Endometrium (tissue), 2 donors: ENCODE data around the gene TRIM5.
A peak's percentile ranks its signal among the peaks of the same experiment; 100 is the strongest.

Source experiments
- FAIRE-seq: peaks from 2 replicates; lab custom pipeline; 2012; peaks lifted over from hg19 to GRCh38; lab: Jason Lieb, UNC
- donor health status: control.
- donor health status: control.

TRIM5 gene

DNA sequence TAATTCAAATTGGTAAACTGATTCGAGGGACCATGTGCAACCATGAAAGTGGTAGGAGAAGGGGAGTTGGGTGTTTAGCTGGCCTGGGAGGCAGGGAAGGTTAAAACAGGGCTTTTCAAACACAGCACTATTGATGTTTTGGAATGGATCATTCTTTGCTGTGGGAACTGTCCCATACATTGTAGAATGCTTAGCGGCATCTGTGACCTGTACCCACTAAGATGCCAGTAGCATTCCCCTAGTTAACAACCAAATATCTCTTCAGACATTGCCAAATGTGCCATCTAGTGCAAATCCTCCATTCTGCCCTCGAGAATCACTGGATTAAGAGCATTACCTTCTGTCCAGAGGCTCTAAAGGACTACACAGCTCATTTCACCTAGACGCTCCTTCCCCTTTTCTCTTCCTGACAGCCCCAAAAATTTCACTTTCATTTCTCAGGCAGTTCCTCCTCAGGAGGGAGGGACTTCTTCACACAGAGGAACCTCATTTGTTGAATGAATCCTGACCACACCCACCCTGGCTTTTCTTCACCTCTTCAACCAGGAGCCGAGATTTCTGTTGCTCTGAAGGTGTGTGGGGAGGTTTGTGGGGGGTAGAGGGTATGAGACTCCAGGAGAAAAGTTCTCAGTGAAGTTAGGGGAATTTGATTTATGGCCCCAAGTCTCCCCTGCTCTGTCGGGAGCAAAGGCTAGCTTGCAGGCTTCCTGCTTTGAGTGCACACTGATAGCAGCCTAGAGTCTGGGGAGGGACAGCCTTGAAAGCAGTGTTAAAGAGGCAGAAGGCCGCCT, 60.2 kb downstream of the TRIM5 start, which contains the start of gene TRIM34:
Gene TRIM34, plus strand, starts transcription at position 513 of the 791 bp plus-strand sequence. CDS start 7,331 bp downstream, outside the sequence.
- peak; percentile 89 for FAIRE-seq

DNA sequence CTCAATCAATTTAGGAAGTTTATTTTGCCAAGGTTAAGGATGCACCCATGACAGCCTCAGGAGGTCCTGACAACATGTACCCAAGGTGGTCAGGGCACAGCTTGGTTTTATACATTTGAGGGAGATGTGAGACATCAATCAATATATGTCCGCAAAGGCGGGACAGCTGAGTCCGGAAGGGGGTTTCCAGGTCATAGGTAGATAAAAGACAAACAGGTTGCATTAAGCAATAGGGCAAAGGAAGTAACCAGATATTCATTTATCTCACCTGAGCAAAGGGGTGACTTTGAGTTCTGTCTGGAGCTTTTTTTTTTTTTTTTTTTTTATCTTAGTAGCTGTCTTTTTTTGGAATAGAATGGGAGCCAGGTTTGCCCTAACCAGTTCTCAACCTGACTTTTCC, 62.1 kb downstream of the TRIM5 start:
- no peak for FAIRE-seq

DNA sequence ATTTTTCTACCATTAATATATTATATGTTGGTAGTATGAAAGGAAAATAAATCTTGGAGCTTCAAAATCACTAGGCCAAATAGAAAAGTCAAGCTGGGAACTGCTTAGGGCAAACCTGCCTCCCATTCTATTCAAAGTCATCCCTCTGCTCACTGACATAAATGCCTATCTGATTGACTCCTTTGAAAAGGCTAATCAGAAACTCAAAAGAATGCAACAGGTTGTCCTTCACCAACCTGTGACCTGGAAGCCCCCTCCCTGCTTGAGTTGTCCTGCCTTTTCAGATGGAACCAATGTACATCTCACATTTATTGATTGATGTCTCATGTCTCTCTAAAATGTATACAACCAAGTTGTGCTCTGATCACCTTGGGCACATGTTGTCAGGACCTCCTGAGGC, 63.3 kb downstream of the TRIM5 start:
- no peak for FAIRE-seq

DNA sequence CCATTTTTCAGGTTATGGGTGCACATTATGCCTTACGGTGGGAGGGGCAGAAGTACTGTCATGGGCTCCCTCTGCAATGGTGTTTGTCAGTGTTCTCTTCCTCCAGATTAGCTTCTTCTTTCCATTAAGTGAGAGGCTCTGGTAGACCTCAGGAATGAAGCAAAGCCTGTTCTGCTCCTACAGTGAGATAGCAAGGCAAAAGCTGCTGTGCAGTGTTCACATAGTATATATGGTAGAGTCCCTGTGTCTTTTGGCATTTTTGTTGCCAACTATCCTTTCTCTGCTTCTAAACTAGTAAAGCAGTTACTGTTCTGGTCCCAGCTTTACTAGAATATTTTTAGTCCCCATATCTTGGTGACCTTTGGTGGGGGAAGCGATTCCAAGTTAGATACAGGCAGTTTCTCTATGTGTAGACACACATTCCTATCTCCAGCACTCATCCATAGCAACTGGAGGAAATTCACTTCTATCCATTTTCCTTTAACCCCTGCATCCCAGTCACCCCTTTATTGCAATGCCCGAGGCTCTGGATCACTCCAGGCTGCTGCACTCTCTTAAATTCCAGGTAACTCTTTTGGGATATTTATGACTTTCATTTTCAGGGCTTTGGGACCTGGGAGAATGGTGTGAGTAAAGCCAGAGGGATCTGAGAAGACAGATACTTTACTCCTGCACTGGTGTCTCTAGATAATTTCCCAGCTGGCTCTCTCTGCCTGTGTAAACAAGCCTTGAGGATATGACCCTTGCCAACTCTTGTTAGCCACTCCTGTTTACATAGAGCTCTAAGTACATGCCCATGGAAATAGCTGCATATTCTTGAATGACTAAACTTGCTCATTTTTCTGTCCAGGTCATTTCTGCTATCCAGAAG, 64.0 kb downstream of the TRIM5 start:
- no peak for FAIRE-seq

DNA sequence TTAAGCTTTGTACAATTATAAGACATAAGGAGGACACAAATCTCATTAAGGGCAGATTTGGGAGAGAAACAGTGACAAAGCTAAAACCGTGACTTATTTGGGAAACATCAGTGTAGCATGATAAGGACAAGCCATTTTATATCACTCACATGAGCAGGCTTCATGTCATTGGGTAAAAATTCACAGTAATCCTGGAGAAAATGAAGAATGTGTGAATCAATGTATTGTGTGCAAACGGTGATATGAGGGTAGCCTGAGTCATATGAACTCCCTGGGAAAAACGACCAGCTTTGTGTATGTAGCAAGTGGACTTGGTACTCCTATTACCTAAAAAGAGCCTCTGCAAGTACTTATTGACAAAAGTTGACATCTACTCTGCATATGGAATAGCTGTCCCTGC, 66.1 kb downstream of the TRIM5 start:
- FAIRE-seq: no peak
